Natural killer cell (primary cell): Measurements from ENCODE around the gene NANOS2. TPM values are rescaled to one million over a fixed set of nuclear protein-coding genes. Genes with fewer than 3 reads are reported as not detected.

Experiments
- ATAC-seq, 3 donors: fragments of 150-1000 bp in 2 of 3; fragments of 200-7000 bp in 1 of 3; cut with Tn5 transposase; 1 replicate in 1 of 3; 2 replicates in 2 of 3; pipeline ENCODE4 v1.10.0; 2021; ENCODE audit warnings: mild to moderate bottlenecking in 2 of 3, moderate library complexity in 2 of 3
- DNase-seq, 2 donors: peaks; one replicate each; pipeline versions ENCODE4 v3.0.0 to v3.0.0-alpha.2; 2013 to 2021; ENCODE audit warnings: mixed read lengths in 1 of 2
- H3K27ac ChIP-seq: one replicate; pipeline ENCODE4 v1.5.1; 2013; ENCODE audit warnings: mild to moderate bottlenecking, low read length
- H3K27me3 ChIP-seq: one replicate; pipeline ENCODE4 v1.6.1; 2013; ENCODE audit warnings: low read length; ENCODE audit not compliant: control insufficient read depth, insufficient read depth
- H3K36me3 ChIP-seq: one replicate; pipeline ENCODE4 v1.6.1; 2013; ENCODE audit warnings: low read length; ENCODE audit not compliant: control insufficient read depth, insufficient read depth
- H3K4me1 ChIP-seq: one replicate; pipeline ENCODE4 v1.6.1; 2013; ENCODE audit warnings: low read length; ENCODE audit not compliant: control insufficient read depth, insufficient read depth
- H3K4me3 ChIP-seq: one replicate; pipeline ENCODE4 v1.5.1; 2013; ENCODE audit warnings: low read length
- H3K9me3 ChIP-seq: one replicate; pipeline ENCODE4 v1.6.1; 2013; ENCODE audit warnings: low read length; ENCODE audit not compliant: control insufficient read depth, insufficient read depth
- H3K27ac Mint-ChIP-seq, 2 donors: one replicate each; pipeline ENCODE4 v1.8.0; 2022; ENCODE audit warnings: mild to moderate bottlenecking in 2 of 2, mixed read lengths in 2 of 2, moderate library complexity in 1 of 2
- H3K27me3 Mint-ChIP-seq, 2 donors: one replicate each; pipeline ENCODE4 v1.8.0; 2022; ENCODE audit warnings: low read depth in 2 of 2, mixed read lengths in 2 of 2
- H3K36me3 Mint-ChIP-seq: one replicate; pipeline ENCODE4 v1.8.0; 2022; ENCODE audit warnings: mixed read lengths
- H3K4me1 Mint-ChIP-seq, 2 donors: one replicate each; pipeline ENCODE4 v1.8.0; 2022; ENCODE audit warnings: mixed read lengths in 2 of 2
- H3K4me3 Mint-ChIP-seq: one replicate; pipeline ENCODE4 v1.8.0; 2022; ENCODE audit warnings: mild to moderate bottlenecking, moderate library complexity, mixed read lengths
- H3K9me3 Mint-ChIP-seq, 2 donors: one replicate each; pipeline ENCODE4 v1.8.0; 2022; ENCODE audit warnings: mixed read lengths in 2 of 2
- WGBS: methylation state at CpG from one replicate; pipeline ENCODE4 v1.1.7; 2013; ENCODE audit warnings: missing lambda C conversion rate; ENCODE audit not compliant: insufficient coverage; 5-methylcytosine and 5-hydroxymethylcytosine counted together
- intact Hi-C: fragments of 100-400 bp; cut with micrococcal nuclease; formaldehyde crosslinking; loops from one replicate; pipeline ENCODE4 v1.14.2; 2022
- total RNA-seq, 4 donors: library from RNA; stranded (reverse); fragments of 120-200 nt in 1 of 4; gene quantifications; one replicate each; pipeline versions ENCODE4 v1.2.3 to v1.2.4, GENCODE V29; 2013 to 2022
- TF ChIP-seq, protein P1 (sequence below): fragments of 200-600 bp; IDR thresholded peaks from one replicate; pipeline ENCODE4 v1.8.0; 2022; ENCODE audit warnings: antibody characterized with exemption

Gene NANOS2
- total RNA-seq, 3 donors from 2014 or later (not counting 1 experiment from before 2014, with no cell fraction given) = not detected

- ATAC-seq (no peak), DNase-seq (no peak)
- peaks cover 0 to 16% of the 10 kb centered on the region in 2 donors for H3K27me3 Mint-ChIP-seq
- H3K4me3 Mint-ChIP-seq = no peak overlapping the region
- H3K9me3 ChIP-seq = no peaks in the 10 kb centered on the region
- peaks cover 10 to 37% of the 10 kb centered on the region in 2 donors for H3K4me1 Mint-ChIP-seq
- TF ChIP-seq, protein P1, sequence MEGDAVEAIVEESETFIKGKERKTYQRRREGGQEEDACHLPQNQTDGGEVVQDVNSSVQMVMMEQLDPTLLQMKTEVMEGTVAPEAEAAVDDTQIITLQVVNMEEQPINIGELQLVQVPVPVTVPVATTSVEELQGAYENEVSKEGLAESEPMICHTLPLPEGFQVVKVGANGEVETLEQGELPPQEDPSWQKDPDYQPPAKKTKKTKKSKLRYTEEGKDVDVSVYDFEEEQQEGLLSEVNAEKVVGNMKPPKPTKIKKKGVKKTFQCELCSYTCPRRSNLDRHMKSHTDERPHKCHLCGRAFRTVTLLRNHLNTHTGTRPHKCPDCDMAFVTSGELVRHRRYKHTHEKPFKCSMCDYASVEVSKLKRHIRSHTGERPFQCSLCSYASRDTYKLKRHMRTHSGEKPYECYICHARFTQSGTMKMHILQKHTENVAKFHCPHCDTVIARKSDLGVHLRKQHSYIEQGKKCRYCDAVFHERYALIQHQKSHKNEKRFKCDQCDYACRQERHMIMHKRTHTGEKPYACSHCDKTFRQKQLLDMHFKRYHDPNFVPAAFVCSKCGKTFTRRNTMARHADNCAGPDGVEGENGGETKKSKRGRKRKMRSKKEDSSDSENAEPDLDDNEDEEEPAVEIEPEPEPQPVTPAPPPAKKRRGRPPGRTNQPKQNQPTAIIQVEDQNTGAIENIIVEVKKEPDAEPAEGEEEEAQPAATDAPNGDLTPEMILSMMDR = no peak
- 91% methylated on average over 10 of the region's 10 CpGs for WGBS
- intact Hi-C loops = no loop called here
- H3K27ac ChIP-seq = no peak overlapping the region
- H3K9me3 Mint-ChIP-seq = no peaks in the 10 kb centered on the region
- H3K4me1 ChIP-seq = peaks cover 40% of the 10 kb centered on the region
- H3K36me3 ChIP-seq = no peaks in the 10 kb centered on the region
- no peak overlapping the region for H3K4me3 ChIP-seq
- H3K27ac Mint-ChIP-seq = no peak overlapping the region
- no peaks in the 10 kb centered on the region for H3K36me3 Mint-ChIP-seq
- no peaks in the 10 kb centered on the region for H3K27me3 ChIP-seq
Measured at GRCh38 chr19:45881082-45881908, 33.3 kb downstream of the NANOS2 start.

GRCh38 chr19:45879971-45880370, 34.6 kb downstream of the NANOS2 start:
- TF ChIP-seq, protein P1 = no peak
- no peak overlapping the region for H3K27ac Mint-ChIP-seq
- Histone ChIP-seq H3K4me1 (peaks cover 37% of the 10 kb centered on the region), H3K27me3 (no peaks in the 10 kb centered on the region), H3K4me3 (no peak overlapping the region), H3K36me3 (no peaks in the 10 kb centered on the region), H3K9me3 (no peaks in the 10 kb centered on the region), H3K27ac (no peak overlapping the region)
- 89% methylated on average over 2 of the region's 2 CpGs for WGBS
- ATAC-seq (no peak), DNase-seq (no peak)
- H3K9me3 Mint-ChIP-seq = no peaks in the 10 kb centered on the region
- intact Hi-C loops = no loop called here
- H3K4me1 Mint-ChIP-seq = peaks cover 6 to 32% of the 10 kb centered on the region in 2 donors
- H3K36me3 Mint-ChIP-seq = no peaks in the 10 kb centered on the region
- no peak overlapping the region for H3K4me3 Mint-ChIP-seq
- peaks cover 0 to 24% of the 10 kb centered on the region in 2 donors for H3K27me3 Mint-ChIP-seq

GRCh38 chr19:45879055-45879454, 35.5 kb downstream of the NANOS2 start:
- WGBS = 50% methylated on average over 8 of the region's 8 CpGs
- no peak overlapping the region for H3K27ac ChIP-seq
- ATAC-seq (no peak), DNase-seq (no peak)
- H3K27me3 ChIP-seq = no peaks in the 10 kb centered on the region
- H3K9me3 ChIP-seq = no peaks in the 10 kb centered on the region
- intact Hi-C loops = no loop called here
- Mint-ChIP-seq H3K4me3 (no peak overlapping the region), H3K4me1 (peaks cover 6 to 30% of the 10 kb centered on the region in 2 donors), H3K36me3 (no peaks in the 10 kb centered on the region), H3K9me3 (no peaks in the 10 kb centered on the region), H3K27ac (peak overlapping the region in 1 of 2 donors; percentile 1), H3K27me3 (peaks cover 0 to 28% of the 10 kb centered on the region in 2 donors)
- TF ChIP-seq, protein P1 = no peak
- H3K4me1 ChIP-seq = peaks cover 31% of the 10 kb centered on the region
- no peaks in the 10 kb centered on the region for H3K36me3 ChIP-seq
- H3K4me3 ChIP-seq = no peak overlapping the region
